ENCODE data around the gene DLEU7. TPM values are rescaled to one million over a fixed set of nuclear protein-coding genes. Genes with fewer than 3 reads are reported as not detected.

DLEU7 gene
- total RNA-seq, 6 experiments from 2014 or later = 0.12 to 0.38 (median 0.33) TPM; not detected in 3

- no peak for ATAC-seq
- Histone ChIP-seq H3K9me3 (no peaks in the 10 kb centered on the region), H3K27ac (no peak overlapping the region), H3K4me3 (no peak overlapping the region), H3K27me3 (no peaks in the 10 kb centered on the region), H3K4me1 (no peaks in the 10 kb centered on the region), H3K36me3 (no peaks in the 10 kb centered on the region)
- TF ChIP-seq POLR2A (IDR thresholded peaks at IDR 0.05) = no peak
- no peak for TF ChIP-seq CTCF (IDR thresholded peaks at IDR 0.05)
- no peak for DNase-seq
- WGBS (ENCODE audit: insufficient coverage, low coverage, low lambda C conversion rate, missing lambda C conversion rate) = 75% methylated on average over 5 of the region's 5 CpGs
- intact Hi-C loops (cut with DNase I) = no loop called here
These were observed 39.4 kb upstream of the DLEU7 start for GRCh38 chr13:50882816-50883435.

GRCh38 chr13:50873991-50874390 is 30.5 kb upstream of the DLEU7 start:
- Histone ChIP-seq H3K9me3 (no peaks in the 10 kb centered on the region), H3K27ac (no peak overlapping the region), H3K4me1 (no peaks in the 10 kb centered on the region), H3K27me3 (no peaks in the 10 kb centered on the region), H3K4me3 (no peak overlapping the region), H3K36me3 (no peaks in the 10 kb centered on the region)
- TF ChIP-seq POLR2A (IDR thresholded peaks at IDR 0.05) (no peak), CTCF (IDR thresholded peaks at IDR 0.05) (no peak)
- 57% methylated on average over 1 of the region's 2 CpGs for WGBS (ENCODE audit: insufficient coverage, low coverage, low lambda C conversion rate, missing lambda C conversion rate)
- intact Hi-C loops (cut with DNase I) = no loop called here
- ATAC-seq = no peak
- DNase-seq = no peak

GRCh38 chr13:50873467-50873866 is 30.0 kb upstream of the DLEU7 start:
- Histone ChIP-seq H3K4me1 (no peaks in the 10 kb centered on the region), H3K27ac (no peak overlapping the region), H3K9me3 (no peaks in the 10 kb centered on the region), H3K4me3 (no peak overlapping the region), H3K27me3 (no peaks in the 10 kb centered on the region), H3K36me3 (no peaks in the 10 kb centered on the region)
- no peak for TF ChIP-seq POLR2A (IDR thresholded peaks at IDR 0.05)
- no peak for TF ChIP-seq CTCF (IDR thresholded peaks at IDR 0.05)
- intact Hi-C loops (cut with DNase I) = no loop called here
- WGBS (ENCODE audit: insufficient coverage, low coverage, low lambda C conversion rate, missing lambda C conversion rate) = 62% methylated on average over 2 of the region's 2 CpGs
- DNase-seq (no peak), ATAC-seq (no peak)

- Histone ChIP-seq H3K4me3 (no peak overlapping the region), H3K27me3 (no peaks in the 10 kb centered on the region), H3K9me3 (no peaks in the 10 kb centered on the region), H3K27ac (no peak overlapping the region), H3K36me3 (no peaks in the 10 kb centered on the region), H3K4me1 (no peaks in the 10 kb centered on the region)
- intact Hi-C loops (cut with DNase I) = no loop called here
- 73% methylated on average over 1 of the region's 1 CpG for WGBS (ENCODE audit: insufficient coverage, low coverage, low lambda C conversion rate, missing lambda C conversion rate)
- TF ChIP-seq CTCF (IDR thresholded peaks at IDR 0.05) (no peak), POLR2A (IDR thresholded peaks at IDR 0.05) (no peak)
- DNase-seq = no peak
- ATAC-seq = no peak
These were observed 27.9 kb upstream of the DLEU7 start for GRCh38 chr13:50871405-50871804.

GRCh38 chr13:50867637-50867945 is 24.1 kb upstream of the DLEU7 start:
- no peak for ATAC-seq
- Histone ChIP-seq H3K4me3 (no peak overlapping the region), H3K9me3 (no peaks in the 10 kb centered on the region), H3K4me1 (no peaks in the 10 kb centered on the region), H3K27me3 (no peaks in the 10 kb centered on the region), H3K36me3 (no peaks in the 10 kb centered on the region), H3K27ac (no peak overlapping the region)
- TF ChIP-seq POLR2A (IDR thresholded peaks at IDR 0.05) (no peak), CTCF (IDR thresholded peaks at IDR 0.05) (no peak)
- DNase-seq = no peak
- intact Hi-C loops (cut with DNase I) = no loop called here
- WGBS (ENCODE audit: insufficient coverage, low coverage, low lambda C conversion rate, missing lambda C conversion rate) = 72% methylated on average over 3 of the region's 3 CpGs

Data from right lobe of liver (tissue), 6 donors.